Neural cell (in vitro differentiated cells): Measurements from ENCODE around the gene XK. TPM values are rescaled to one million over a fixed set of nuclear protein-coding genes. Genes with fewer than 3 reads are reported as not detected.

ENCODE experiments used
- H2AFZ ChIP-seq: fragments of 200-600, 300-800 bp; sonication (generic), shearing (Covaris generic); 2 replicates; pipeline ENCODE4 v1.6.0; 2014; ENCODE audit warnings: low read depth, mild to moderate bottlenecking, antibody characterized with exemption, low read length, moderate library complexity
- H3F3A ChIP-seq: fragments of 200-600 bp; shearing (Covaris generic); 2 replicates; pipeline ENCODE4 v1.6.1; 2016; ENCODE audit warnings: mild to moderate bottlenecking, moderate library complexity, mixed read lengths, antibody characterized with exemption, low read length; ENCODE audit not compliant: insufficient read depth, poor library complexity, severe bottlenecking
- H3K27ac ChIP-seq: fragments of 200-600, 300-800 bp; sonication (generic), shearing (Covaris generic); 2 replicates; pipeline ENCODE4 v1.5.1; 2014; ENCODE audit warnings: mild to moderate bottlenecking, low read length, moderate library complexity
- H3K27me3 ChIP-seq: fragments of 300-800, 200-600 bp; sonication (generic), shearing (Covaris generic); 2 replicates; pipeline ENCODE4 v1.6.0; 2014; ENCODE audit warnings: mild to moderate bottlenecking, low read depth, low read length, moderate library complexity; ENCODE audit not compliant: insufficient read depth
- H3K36me3 ChIP-seq: fragments of 300-800, 200-600 bp; sonication (generic), shearing (Covaris generic); 2 replicates; pipeline ENCODE4 v1.5.1; 2014; ENCODE audit warnings: mild to moderate bottlenecking, antibody characterized with exemption, low read length, moderate library complexity; ENCODE audit not compliant: insufficient read depth
- H3K4me2 ChIP-seq: fragments of 300-800, 200-600 bp; sonication (generic), shearing (Covaris generic); 2 replicates; pipeline ENCODE4 v1.6.0; 2014; ENCODE audit warnings: mild to moderate bottlenecking, low read length
- H3K4me3 ChIP-seq: fragments of 300-800, 200-600 bp; sonication (generic), shearing (Covaris generic); 2 replicates; pipeline ENCODE4 v1.5.1; 2014; ENCODE audit warnings: mild to moderate bottlenecking, low read length, moderate library complexity
- H3K79me2 ChIP-seq: fragments of 200-600 bp; shearing (Covaris generic); replicated peaks from 2 replicates; pipeline ENCODE4 v1.6.0; 2014; ENCODE audit warnings: mild to moderate bottlenecking, low read length, moderate library complexity; ENCODE audit not compliant: insufficient read depth
- H3K9ac ChIP-seq: fragments of 300-800, 200-600 bp; sonication (generic), shearing (Covaris generic); 2 replicates; pipeline ENCODE4 v1.6.1; 2016; ENCODE audit warnings: mild to moderate bottlenecking, low read length, mixed read lengths
- H3K9me2 ChIP-seq: fragments of 200-600 bp; shearing (Covaris generic); 2 replicates; pipeline ENCODE4 v1.6.1; 2016; ENCODE audit warnings: mild to moderate bottlenecking, low read length, mixed read lengths; ENCODE audit not compliant: insufficient read depth
- H3K9me3 ChIP-seq: fragments of 200-600, 300-800 bp; sonication (generic), shearing (Covaris generic); 2 replicates; pipeline ENCODE4 v1.6.1; 2016; ENCODE audit warnings: mild to moderate bottlenecking, mixed run types, low read length, moderate library complexity, mixed read lengths
- H4K20me1 ChIP-seq: fragments of 200-600 bp; shearing (Covaris generic); 2 replicates; pipeline ENCODE4 v1.6.1; 2016; ENCODE audit warnings: mild to moderate bottlenecking, mixed run types; ENCODE audit not compliant: insufficient read depth
- EP300 ChIP-seq: fragments of 450-650 bp; conservative IDR thresholded peaks from 2 replicates; pipeline ENCODE4 v1.6.1; 2014; ENCODE audit warnings: antibody characterized with exemption, mild to moderate bottlenecking, moderate library complexity; ENCODE audit not compliant: poor library complexity, severe bottlenecking
- EZH2 ChIP-seq: fragments of 200-600, 300-800 bp; shearing (Covaris generic), sonication (generic); IDR thresholded peaks from 2 replicates; pipeline ENCODE4 v1.6.1; 2014; ENCODE audit warnings: antibody characterized with exemption, low read length, borderline replicate concordance, mild to moderate bottlenecking; ENCODE audit not compliant: insufficient read depth, poor library complexity, severe bottlenecking
- MXI1 ChIP-seq: fragments of 450-650 bp; conservative IDR thresholded peaks from 2 replicates; pipeline ENCODE4 v1.6.1; 2014; ENCODE audit warnings: antibody characterized with exemption, mild to moderate bottlenecking; ENCODE audit not compliant: poor library complexity, severe bottlenecking
- POLR2AphosphoS5 ChIP-seq: IDR thresholded peaks from 2 replicates; pipeline ENCODE4 v1.6.1; 2012
- RAD21 ChIP-seq: fragments of 450-650 bp; conservative IDR thresholded peaks from 2 replicates; pipeline ENCODE4 v1.6.1; 2014; ENCODE audit warnings: antibody characterized with exemption, mild to moderate bottlenecking, moderate library complexity
- SMC3 ChIP-seq: fragments of 450-650 bp; conservative IDR thresholded peaks from 2 replicates; pipeline ENCODE4 v1.6.1; 2014; ENCODE audit warnings: antibody characterized with exemption, mild to moderate bottlenecking, moderate library complexity; ENCODE audit not compliant: poor library complexity
- TAF1 ChIP-seq: IDR thresholded peaks from 2 replicates; pipeline ENCODE4 v1.6.1; 2012; ENCODE audit warnings: low read depth
- polyA plus RNA-seq: library from polyadenylated mRNA; depleted of rRNA; stranded (reverse); fragments of >200 nt; gene quantifications from 2 replicates; pipeline ENCODE4 v1.2.3, GENCODE V29; 2014
- TF ChIP-seq, protein P1 (sequence below): fragments of 450-650 bp; IDR thresholded peaks from 2 replicates; pipeline ENCODE4 v1.5.1; 2014; ENCODE audit warnings: antibody characterized with exemption, mild to moderate bottlenecking, moderate library complexity; ENCODE audit not compliant: poor library complexity, severe bottlenecking
- TF ChIP-seq, protein P2 (sequence below): IDR thresholded peaks from 2 replicates; pipeline ENCODE4 v1.6.1; 2012; ENCODE audit warnings: borderline replicate concordance

The XK gene
- polyA plus RNA-seq, 1 donor from 2014 or later = 1.8 TPM

DNA sequence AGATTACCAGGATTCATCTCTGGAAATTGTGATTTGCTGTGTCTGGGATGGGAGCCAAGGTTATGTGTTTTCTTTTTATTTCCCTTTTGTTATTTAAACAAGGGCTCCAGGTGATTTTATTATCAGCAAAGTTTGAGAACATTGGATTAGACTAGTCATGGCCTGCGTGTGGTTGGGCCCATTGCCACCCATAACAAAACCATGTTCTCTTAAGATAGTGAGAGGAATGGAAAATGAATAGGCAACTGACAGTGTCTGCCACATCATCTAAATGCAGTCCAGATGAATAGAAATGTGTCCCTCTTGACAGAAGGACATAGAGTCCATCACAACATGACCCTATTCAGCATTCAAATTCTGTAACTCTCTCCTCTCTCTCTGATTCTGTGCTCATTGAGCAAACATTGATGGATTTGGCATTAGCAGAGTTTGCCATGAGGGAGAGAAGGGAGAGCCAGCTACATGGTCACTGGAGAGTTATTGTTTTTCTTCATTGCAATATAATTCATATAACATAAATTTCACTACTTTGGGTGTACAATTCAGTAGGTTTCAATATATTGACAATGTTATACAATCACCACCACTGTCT, 11.7 kb downstream of the XK start:
- H3K9me3 ChIP-seq = no peaks in the 10 kb centered on the region
- no peak overlapping the region for H2AFZ ChIP-seq
- TF ChIP-seq EZH2 (no peak), RAD21 (no peak), SMC3 (no peak), TAF1 (no peak), MXI1 (no peak), EP300 (no peak), POLR2AphosphoS5 (no peak)
- TF ChIP-seq, protein P1, sequence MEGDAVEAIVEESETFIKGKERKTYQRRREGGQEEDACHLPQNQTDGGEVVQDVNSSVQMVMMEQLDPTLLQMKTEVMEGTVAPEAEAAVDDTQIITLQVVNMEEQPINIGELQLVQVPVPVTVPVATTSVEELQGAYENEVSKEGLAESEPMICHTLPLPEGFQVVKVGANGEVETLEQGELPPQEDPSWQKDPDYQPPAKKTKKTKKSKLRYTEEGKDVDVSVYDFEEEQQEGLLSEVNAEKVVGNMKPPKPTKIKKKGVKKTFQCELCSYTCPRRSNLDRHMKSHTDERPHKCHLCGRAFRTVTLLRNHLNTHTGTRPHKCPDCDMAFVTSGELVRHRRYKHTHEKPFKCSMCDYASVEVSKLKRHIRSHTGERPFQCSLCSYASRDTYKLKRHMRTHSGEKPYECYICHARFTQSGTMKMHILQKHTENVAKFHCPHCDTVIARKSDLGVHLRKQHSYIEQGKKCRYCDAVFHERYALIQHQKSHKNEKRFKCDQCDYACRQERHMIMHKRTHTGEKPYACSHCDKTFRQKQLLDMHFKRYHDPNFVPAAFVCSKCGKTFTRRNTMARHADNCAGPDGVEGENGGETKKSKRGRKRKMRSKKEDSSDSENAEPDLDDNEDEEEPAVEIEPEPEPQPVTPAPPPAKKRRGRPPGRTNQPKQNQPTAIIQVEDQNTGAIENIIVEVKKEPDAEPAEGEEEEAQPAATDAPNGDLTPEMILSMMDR = no peak
- TF ChIP-seq, protein P2, sequence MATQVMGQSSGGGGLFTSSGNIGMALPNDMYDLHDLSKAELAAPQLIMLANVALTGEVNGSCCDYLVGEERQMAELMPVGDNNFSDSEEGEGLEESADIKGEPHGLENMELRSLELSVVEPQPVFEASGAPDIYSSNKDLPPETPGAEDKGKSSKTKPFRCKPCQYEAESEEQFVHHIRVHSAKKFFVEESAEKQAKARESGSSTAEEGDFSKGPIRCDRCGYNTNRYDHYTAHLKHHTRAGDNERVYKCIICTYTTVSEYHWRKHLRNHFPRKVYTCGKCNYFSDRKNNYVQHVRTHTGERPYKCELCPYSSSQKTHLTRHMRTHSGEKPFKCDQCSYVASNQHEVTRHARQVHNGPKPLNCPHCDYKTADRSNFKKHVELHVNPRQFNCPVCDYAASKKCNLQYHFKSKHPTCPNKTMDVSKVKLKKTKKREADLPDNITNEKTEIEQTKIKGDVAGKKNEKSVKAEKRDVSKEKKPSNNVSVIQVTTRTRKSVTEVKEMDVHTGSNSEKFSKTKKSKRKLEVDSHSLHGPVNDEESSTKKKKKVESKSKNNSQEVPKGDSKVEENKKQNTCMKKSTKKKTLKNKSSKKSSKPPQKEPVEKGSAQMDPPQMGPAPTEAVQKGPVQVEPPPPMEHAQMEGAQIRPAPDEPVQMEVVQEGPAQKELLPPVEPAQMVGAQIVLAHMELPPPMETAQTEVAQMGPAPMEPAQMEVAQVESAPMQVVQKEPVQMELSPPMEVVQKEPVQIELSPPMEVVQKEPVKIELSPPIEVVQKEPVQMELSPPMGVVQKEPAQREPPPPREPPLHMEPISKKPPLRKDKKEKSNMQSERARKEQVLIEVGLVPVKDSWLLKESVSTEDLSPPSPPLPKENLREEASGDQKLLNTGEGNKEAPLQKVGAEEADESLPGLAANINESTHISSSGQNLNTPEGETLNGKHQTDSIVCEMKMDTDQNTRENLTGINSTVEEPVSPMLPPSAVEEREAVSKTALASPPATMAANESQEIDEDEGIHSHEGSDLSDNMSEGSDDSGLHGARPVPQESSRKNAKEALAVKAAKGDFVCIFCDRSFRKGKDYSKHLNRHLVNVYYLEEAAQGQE = no peak
- H3K27me3 ChIP-seq = no peaks in the 10 kb centered on the region
- H4K20me1 ChIP-seq = no peaks in the 10 kb centered on the region
- H3K79me2 ChIP-seq = no peaks in the 10 kb centered on the region
- no peaks in the 10 kb centered on the region for H3K9me2 ChIP-seq
- no peak overlapping the region for H3K27ac ChIP-seq
- H3K4me2 ChIP-seq = no peak overlapping the region
- H3F3A ChIP-seq = no peaks in the 10 kb centered on the region
- no peak overlapping the region for H3K9ac ChIP-seq
- H3K4me3 ChIP-seq = no peak overlapping the region
- no peaks in the 10 kb centered on the region for H3K36me3 ChIP-seq

DNA sequence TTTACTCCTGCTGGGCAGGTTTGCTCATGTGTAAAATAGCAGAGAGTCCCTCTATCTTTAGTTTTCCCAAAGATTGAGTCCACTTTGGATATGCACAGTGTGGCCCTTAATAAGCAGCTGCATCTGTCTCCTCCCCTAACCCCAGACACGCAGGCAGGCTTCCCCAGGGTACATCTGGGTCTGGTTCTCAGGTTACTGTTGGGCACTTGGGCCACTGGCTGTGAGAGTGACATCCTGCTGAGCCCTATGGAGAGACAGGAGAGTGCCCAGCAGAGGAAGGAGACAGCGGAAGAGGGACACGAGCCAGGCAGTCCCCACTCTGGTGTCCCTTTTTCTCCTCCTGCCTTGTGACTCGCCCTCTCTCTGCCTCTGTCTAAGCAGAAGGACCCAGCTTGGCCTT, 16.0 kb downstream of the XK start:
- H3F3A ChIP-seq = no peaks in the 10 kb centered on the region
- no peaks in the 10 kb centered on the region for H3K9me3 ChIP-seq
- H3K27ac ChIP-seq = no peak overlapping the region
- H3K4me3 ChIP-seq = no peak overlapping the region
- no peak overlapping the region for H3K4me2 ChIP-seq
- H3K9ac ChIP-seq = no peak overlapping the region
- no peaks in the 10 kb centered on the region for H3K36me3 ChIP-seq
- H2AFZ ChIP-seq = no peak overlapping the region
- H3K9me2 ChIP-seq = no peaks in the 10 kb centered on the region
- no peaks in the 10 kb centered on the region for H3K79me2 ChIP-seq
- TF ChIP-seq MXI1 (no peak), TAF1 (no peak), EZH2 (no peak), POLR2AphosphoS5 (no peak), RAD21 (no peak), SMC3 (no peak), EP300 (no peak)
- TF ChIP-seq, protein P1 = no peak
- TF ChIP-seq, protein P2 = no peak
- H4K20me1 ChIP-seq = no peaks in the 10 kb centered on the region
- no peaks in the 10 kb centered on the region for H3K27me3 ChIP-seq
